Activated T-cell treated with anti-CD3 and anti-CD28 coated beads for 48 hours (primary cell): ENCODE data around the gene DUSP23.

Source experiments
- DNase-seq: peaks from one replicate; pipeline ENCODE4 v3.0.0-alpha.2; 2020; ENCODE audit warnings: low read depth

DUSP23 gene

GRCh38 chr1:159786465-159786864 is 5.7 kb downstream of the DUSP23 start:
- DNase-seq, result no peak

- no peak for DNase-seq
Observed at GRCh38 chr1:159786966-159787365, 6.2 kb downstream of the DUSP23 start.

- DNase-seq, result no peak
Observed at GRCh38 chr1:159790237-159790917, 9.6 kb downstream of the DUSP23 start.

GRCh38 chr1:159791031-159791430 is 10.3 kb downstream of the DUSP23 start:
- DNase-seq, result no peak

GRCh38 chr1:159791461-159791860 is 10.7 kb downstream of the DUSP23 start:
- no peak for DNase-seq

GRCh38 chr1:159795534-159795933 is 14.8 kb downstream of the DUSP23 start:
- DNase-seq, result no peak

GRCh38 chr1:159798893-159799292 is 18.1 kb downstream of the DUSP23 start:
- DNase-seq, result no peak

GRCh38 chr1:159799446-159799985 is 18.8 kb downstream of the DUSP23 start:
- DNase-seq, result no peak

GRCh38 chr1:159800177-159800930 is 19.6 kb downstream of the DUSP23 start:
- no peak for DNase-seq

GRCh38 chr1:159802111-159802510 is 21.3 kb downstream of the DUSP23 start, which contains the start of gene FCRL6:
TSS of gene FCRL6 (plus strand) at chr1:159802360. CDS start at chr1:159802425, 65 bp downstream.
- DNase-seq, result no peak

- no peak for DNase-seq
Observed at GRCh38 chr1:159803956-159804689, 23.4 kb downstream of the DUSP23 start.

GRCh38 chr1:159804924-159805323 is 24.2 kb downstream of the DUSP23 start:
- no peak for DNase-seq

- DNase-seq, result no peak
Observed at GRCh38 chr1:159815926-159816325, 35.2 kb downstream of the DUSP23 start.

- no peak for DNase-seq
Observed at GRCh38 chr1:159817276-159818041, 36.7 kb downstream of the DUSP23 start.

GRCh38 chr1:159821171-159821867 is 40.6 kb downstream of the DUSP23 start:
- DNase-seq, result no peak

- no peak for DNase-seq
Observed at GRCh38 chr1:159823406-159823805, 42.6 kb downstream of the DUSP23 start.

- DNase-seq, result no peak
Observed at GRCh38 chr1:159825564-159825963, 44.8 kb downstream of the DUSP23 start.

GRCh38 chr1:159826441-159827101 is 45.8 kb downstream of the DUSP23 start, which contains the start of gene SLAMF8:
TSS of gene SLAMF8 (plus strand) at chr1:159826873. CDS start at chr1:159826899, 26 bp downstream.
- DNase-seq, result peak; percentile 35

GRCh38 chr1:159827102-159827490 is 46.3 kb downstream of the DUSP23 start:
- no peak for DNase-seq

GRCh38 chr1:159827549-159827948 is 46.8 kb downstream of the DUSP23 start:
- DNase-seq, result no peak
